ENCODE measurements around the gene ATAD3A.

The ATAD3A gene

DNA sequence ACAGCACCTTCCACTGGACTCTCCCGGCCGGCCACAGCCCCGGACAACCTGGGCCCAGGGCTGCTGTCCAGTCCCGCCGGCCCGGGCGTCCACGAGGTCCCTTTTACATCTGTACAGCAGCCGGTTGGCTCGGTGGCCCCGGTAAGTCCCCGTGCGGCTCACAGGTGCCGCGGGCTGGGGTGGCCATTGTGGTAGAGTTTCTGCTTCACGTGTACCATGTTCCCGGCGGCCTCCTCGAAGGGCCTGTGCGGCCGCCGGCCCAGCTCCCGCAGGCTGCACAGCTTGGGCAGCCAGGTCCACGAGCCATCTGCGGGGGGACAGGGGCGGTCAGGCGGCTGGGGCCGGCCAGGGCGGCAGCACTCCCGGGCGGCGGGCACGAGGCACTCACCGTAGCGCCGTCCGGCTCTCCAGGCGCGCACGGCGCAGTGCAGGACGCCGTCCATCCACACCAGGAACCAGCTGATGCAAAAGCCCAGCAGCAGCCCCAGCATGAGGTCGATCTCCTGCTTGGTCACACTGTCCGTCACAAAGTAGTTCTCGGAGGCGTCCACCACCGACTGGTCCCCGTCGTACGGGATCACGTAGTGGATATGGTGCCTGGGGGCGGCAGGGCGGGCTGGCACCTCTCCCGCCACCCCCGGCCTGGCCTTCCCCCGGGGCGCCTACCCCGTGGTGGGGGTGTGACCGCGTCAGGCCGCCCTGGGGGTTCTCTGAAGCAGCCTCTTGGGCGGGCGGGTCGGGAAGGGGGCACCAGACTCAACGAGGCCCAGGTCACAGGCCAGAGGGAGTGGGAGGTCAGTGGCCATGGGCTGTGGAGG lies 23.4 kb downstream of the ATAD3A start:
- Histone ChIP-seq H3K9me3 (ENCODE audit: control insufficient read depth, insufficient read depth, low read depth, low read length) (no peaks in the 10 kb centered on the region), H3K9ac (ENCODE audit: low read length) (no peak overlapping the region), H3K27me3 (ENCODE audit: control insufficient read depth, insufficient read depth, low read length) (no peaks in the 10 kb centered on the region), H3K36me3 (ENCODE audit: control insufficient read depth, insufficient read depth, low read length) (peaks cover 16% of the 10 kb centered on the region), H3K27ac (ENCODE audit: low read depth, low read length) (no peak overlapping the region), H3K4me3 (ENCODE audit: low read depth, low read length) (no peak overlapping the region), H3K4me1 (ENCODE audit: control insufficient read depth, insufficient read depth, low read length) (no peaks in the 10 kb centered on the region)

DNA sequence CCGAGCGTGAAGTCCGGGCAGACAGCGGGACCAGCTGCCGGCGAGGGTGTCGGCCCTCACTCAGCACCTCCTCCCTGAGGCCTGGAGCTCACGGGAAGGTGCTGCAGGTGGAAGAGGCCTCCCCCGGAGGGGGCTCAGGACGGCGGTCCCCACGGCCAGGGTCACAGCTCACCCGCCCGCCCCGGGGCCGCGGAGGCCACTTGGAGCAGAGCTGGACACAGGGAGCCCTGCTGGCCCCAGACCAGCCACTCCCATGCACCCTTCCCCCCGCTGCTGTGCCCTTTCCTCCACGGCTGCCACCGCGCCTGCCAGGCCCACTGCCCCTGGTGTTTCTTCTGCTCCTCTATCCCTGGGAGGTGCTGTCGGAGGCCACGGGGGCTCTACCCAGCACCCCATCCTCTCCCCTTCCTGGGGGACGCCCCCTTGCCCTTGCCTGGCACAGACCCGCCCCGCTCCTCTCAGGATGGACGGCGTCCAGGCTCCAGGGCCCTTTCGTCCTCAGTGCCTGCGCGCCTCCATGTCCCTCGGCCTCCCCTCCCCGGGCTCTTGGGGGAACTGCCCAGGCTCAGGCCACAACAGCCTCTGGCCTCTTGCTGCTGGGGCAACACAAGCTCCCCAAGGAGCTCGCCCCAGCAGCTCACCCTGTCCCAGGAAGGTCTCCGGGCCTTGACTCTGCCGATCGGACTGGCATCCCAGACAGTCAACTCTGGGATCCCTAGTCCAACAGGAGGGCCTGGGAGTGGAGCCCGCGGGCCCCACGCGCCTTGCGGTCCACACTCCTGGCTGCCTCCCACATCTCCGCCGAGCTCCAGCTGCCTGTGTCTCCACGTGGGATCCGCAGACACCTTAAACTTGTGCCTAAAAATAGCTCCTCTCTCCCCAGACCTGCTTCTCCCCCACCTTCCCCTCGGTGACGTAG lies 24.3 kb downstream of the ATAD3A start:
- H3K4me3 ChIP-seq (ENCODE audit: low read depth, low read length) = no peak overlapping the region
- no peak overlapping the region for H3K27ac ChIP-seq (ENCODE audit: low read depth, low read length)
- H3K9me3 ChIP-seq (ENCODE audit: control insufficient read depth, insufficient read depth, low read depth, low read length) = no peaks in the 10 kb centered on the region
- H3K9ac ChIP-seq (ENCODE audit: low read length) = no peak overlapping the region
- H3K27me3 ChIP-seq (ENCODE audit: control insufficient read depth, insufficient read depth, low read length) = no peaks in the 10 kb centered on the region
- peaks cover 4% of the 10 kb centered on the region; the same call in 1 of the 2 replicates for H3K4me1 ChIP-seq (ENCODE audit: control insufficient read depth, insufficient read depth, low read length)
- peaks cover 16% of the 10 kb centered on the region for H3K36me3 ChIP-seq (ENCODE audit: control insufficient read depth, insufficient read depth, low read length)

DNA sequence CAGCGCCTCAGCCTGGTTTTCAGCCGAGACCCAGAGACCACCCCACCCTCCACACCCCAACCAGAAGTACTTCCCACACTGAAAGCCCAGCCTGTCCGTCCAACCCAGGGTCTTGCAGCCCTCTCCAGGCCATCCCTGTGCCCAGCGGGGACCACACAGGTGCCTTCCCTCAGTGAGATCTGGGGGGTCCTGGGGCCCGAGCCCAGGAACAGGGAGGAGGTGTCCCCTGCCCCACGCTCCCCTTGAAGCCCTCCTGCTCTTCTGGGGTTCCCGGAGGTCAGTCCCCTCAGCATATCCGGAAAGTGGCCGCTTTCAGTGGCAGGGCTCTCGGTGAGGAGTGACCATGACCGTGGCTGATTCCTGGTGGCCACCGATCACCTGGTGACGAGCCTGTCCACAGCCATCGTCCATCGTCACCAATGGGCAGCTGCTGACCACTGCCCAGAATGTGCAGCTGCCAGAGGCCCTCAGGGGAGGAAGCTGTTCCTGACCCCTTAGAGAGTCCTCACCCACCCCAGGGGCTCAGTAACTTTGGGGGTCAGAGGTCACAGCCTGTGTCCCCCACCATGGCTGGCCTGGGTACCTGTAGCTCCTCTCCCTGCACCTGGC lies 25.1 kb downstream of the ATAD3A start:
- Histone ChIP-seq H3K27ac (ENCODE audit: low read depth, low read length) (no peak overlapping the region), H3K9me3 (ENCODE audit: control insufficient read depth, insufficient read depth, low read depth, low read length) (no peaks in the 10 kb centered on the region), H3K27me3 (ENCODE audit: control insufficient read depth, insufficient read depth, low read length) (no peaks in the 10 kb centered on the region), H3K36me3 (ENCODE audit: control insufficient read depth, insufficient read depth, low read length) (peaks cover 24% of the 10 kb centered on the region), H3K4me1 (ENCODE audit: control insufficient read depth, insufficient read depth, low read length) (peaks cover 4% of the 10 kb centered on the region; the same call in 1 of the 2 replicates), H3K4me3 (ENCODE audit: low read depth, low read length) (no peak overlapping the region), H3K9ac (ENCODE audit: low read length) (no peak overlapping the region)

DNA sequence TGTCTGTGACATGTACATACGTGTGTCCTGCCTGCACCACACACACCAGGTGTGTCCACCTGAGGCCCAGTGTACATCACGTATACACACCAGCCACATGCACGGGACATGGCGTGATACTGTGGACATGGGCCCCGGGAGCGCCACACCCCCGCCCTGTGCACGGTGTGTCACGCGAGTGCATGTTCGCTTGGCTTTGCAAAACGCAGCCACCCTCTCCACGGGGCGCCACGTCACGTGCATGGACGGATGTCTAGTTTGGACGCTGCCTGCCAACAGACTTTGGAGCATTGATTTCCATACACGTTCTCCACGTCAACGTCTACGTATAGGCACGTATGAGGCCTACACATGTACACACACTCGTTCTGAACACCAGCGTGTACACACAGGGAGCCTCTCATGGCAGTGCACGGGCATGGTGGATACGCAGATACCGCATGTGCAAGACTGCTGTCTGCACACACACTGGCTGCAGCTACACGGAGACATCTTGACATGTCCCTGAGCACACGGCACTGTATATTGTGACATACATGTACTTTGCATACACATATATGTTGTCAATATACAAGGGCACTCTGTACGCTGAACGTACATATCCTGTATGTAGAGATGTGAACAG lies 25.8 kb downstream of the ATAD3A start:
- no peaks in the 10 kb centered on the region for H3K27me3 ChIP-seq (ENCODE audit: control insufficient read depth, insufficient read depth, low read length)
- no peak overlapping the region for H3K27ac ChIP-seq (ENCODE audit: low read depth, low read length)
- H3K4me3 ChIP-seq (ENCODE audit: low read depth, low read length) = no peak overlapping the region
- H3K9ac ChIP-seq (ENCODE audit: low read length) = no peak overlapping the region
- H3K36me3 ChIP-seq (ENCODE audit: control insufficient read depth, insufficient read depth, low read length) = peaks cover 27% of the 10 kb centered on the region
- H3K4me1 ChIP-seq (ENCODE audit: control insufficient read depth, insufficient read depth, low read length) = peaks cover 4% of the 10 kb centered on the region; the same call in 1 of the 2 replicates
- no peaks in the 10 kb centered on the region for H3K9me3 ChIP-seq (ENCODE audit: control insufficient read depth, insufficient read depth, low read depth, low read length)

DNA sequence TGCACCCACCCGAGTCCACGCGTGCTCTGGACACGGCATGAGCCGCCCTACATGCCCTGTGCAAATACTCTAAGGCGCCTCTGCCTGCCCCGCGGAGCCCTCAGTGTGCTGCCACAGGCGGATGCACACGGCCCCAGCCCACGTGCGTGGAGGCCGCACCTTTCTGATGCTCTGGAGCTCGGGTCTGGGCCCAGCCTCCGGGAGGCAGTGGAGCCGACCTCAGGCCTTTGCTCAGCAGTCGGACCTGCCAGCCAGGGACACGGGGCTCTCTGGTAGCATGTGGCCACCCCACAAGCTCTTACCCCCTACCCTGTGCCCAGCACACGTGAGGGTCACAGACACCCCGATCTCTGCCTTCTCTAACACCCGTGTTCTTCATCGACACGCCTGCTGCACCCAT lies 26.4 kb downstream of the ATAD3A start:
- H3K27ac ChIP-seq (ENCODE audit: low read depth, low read length) = no peak overlapping the region
- H3K4me3 ChIP-seq (ENCODE audit: low read depth, low read length) = no peak overlapping the region
- peaks cover 33% of the 10 kb centered on the region for H3K36me3 ChIP-seq (ENCODE audit: control insufficient read depth, insufficient read depth, low read length)
- no peaks in the 10 kb centered on the region for H3K9me3 ChIP-seq (ENCODE audit: control insufficient read depth, insufficient read depth, low read depth, low read length)
- no peaks in the 10 kb centered on the region for H3K27me3 ChIP-seq (ENCODE audit: control insufficient read depth, insufficient read depth, low read length)
- H3K4me1 ChIP-seq (ENCODE audit: control insufficient read depth, insufficient read depth, low read length) = peaks cover 4% of the 10 kb centered on the region; the same call in 1 of the 2 replicates
- H3K9ac ChIP-seq (ENCODE audit: low read length) = no peak overlapping the region

DNA sequence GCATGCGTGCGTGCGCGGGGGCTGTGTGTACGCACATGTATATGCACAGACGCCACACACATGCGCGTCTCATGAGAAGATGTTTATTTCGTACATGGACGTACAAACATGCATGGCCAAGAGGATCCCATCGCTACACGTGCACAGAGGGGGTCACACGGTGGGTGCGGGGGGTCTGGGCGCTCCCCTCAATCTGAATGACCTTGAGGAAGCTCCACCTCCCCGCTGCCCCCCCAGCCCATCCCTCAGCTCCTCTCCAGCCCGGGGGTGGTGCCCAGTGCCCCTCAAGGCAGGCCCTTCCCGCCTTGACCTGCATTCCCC lies 27.0 kb downstream of the ATAD3A start:
- Histone ChIP-seq H3K4me1 (ENCODE audit: control insufficient read depth, insufficient read depth, low read length) (peaks cover 4% of the 10 kb centered on the region; the same call in 1 of the 2 replicates), H3K27ac (ENCODE audit: low read depth, low read length) (no peak overlapping the region), H3K4me3 (ENCODE audit: low read depth, low read length) (peak overlapping the region; percentile 80), H3K9ac (ENCODE audit: low read length) (no peak overlapping the region), H3K36me3 (ENCODE audit: control insufficient read depth, insufficient read depth, low read length) (peaks cover 37% of the 10 kb centered on the region), H3K9me3 (ENCODE audit: control insufficient read depth, insufficient read depth, low read depth, low read length) (no peaks in the 10 kb centered on the region), H3K27me3 (ENCODE audit: control insufficient read depth, insufficient read depth, low read length) (no peaks in the 10 kb centered on the region)

DNA sequence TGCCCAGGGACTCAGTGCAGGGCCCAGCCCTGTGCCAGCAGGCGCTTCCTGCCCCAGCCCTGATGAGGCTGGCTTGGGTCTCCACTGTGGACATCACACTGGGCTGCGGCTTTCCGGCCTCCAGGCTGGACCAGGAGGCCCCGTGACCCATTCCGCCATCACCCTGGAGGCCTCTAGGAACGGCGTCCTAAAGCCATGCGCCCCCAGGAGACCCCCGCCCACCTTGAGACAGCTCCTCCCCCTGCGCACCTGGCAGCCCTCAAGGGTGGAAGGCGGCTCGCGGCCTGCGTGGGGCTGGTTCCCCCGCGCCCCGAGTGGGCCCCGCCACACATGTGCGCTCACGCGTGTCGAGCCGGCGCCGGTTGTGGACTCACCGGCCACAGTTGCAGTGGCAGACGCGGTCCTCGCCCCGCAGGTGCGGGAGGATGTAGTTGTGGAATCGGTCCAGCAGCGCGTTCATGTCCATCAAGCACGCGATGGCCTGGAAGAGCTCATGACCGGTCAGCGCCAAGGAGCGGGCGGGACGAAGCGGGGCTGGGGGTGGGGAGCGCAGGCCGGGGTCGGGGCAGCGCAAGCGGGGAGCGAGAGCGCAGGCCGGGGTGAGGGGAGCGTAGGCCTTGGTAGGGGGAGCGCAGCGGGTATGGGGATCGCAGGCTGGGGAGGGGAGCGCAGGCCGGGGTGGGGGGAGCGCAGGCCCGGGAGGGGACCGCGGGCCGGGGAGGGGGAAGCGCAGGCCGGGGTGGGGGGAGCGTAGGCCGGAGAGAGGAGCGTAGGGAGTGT lies 27.5 kb downstream of the ATAD3A start:
- peaks cover 39% of the 10 kb centered on the region for H3K36me3 ChIP-seq (ENCODE audit: control insufficient read depth, insufficient read depth, low read length)
- peak overlapping the region; percentile 64 for H3K9ac ChIP-seq (ENCODE audit: low read length)
- no peaks in the 10 kb centered on the region for H3K27me3 ChIP-seq (ENCODE audit: control insufficient read depth, insufficient read depth, low read length)
- peak overlapping the region; percentile 80 for H3K4me3 ChIP-seq (ENCODE audit: low read depth, low read length)
- peaks cover 4% of the 10 kb centered on the region; the same call in 1 of the 2 replicates for H3K4me1 ChIP-seq (ENCODE audit: control insufficient read depth, insufficient read depth, low read length)
- H3K9me3 ChIP-seq (ENCODE audit: control insufficient read depth, insufficient read depth, low read depth, low read length) = no peaks in the 10 kb centered on the region
- no peak overlapping the region for H3K27ac ChIP-seq (ENCODE audit: low read depth, low read length)

DNA sequence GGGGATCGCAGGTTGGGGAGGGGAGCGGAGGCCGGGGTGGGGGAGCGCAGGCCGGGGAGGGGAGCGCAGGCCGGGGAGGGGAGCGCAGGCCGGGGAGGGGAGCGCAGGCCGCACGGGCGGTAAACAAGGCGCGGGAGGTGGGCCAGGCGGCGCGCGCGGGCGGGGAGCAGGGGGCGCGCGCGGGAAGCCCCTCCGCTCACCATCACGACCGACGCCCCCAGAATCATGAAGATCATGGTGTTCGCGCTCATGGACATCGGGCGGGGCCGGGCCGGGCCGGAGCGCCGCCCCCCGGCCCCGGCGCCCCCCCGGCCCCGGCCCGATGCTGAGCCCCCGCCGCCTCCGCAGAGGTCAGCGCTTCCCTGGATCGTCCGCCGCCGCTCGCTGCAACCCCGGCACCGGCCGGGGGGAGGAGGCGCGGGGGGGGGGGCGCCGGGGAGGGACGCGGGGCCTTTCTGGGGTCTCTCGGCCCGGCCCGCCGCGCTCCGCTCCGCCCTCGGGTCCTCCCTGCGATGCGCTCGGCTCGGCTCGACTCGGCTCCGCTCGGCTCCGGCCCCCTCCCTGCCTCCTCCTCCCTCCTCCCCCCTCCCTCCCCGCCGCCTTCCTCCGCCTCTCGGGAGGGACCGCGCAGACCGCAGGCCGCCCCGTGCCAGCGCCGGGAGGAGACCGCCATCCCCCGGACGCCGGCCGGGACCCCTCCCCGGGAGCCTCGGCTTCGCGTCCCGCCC lies 28.3 kb downstream of the ATAD3A start, which contains the start of gene TMEM240:
Gene TMEM240, minus strand, starts transcription at position 535 of the 728 bp plus-strand sequence. Its CDS starts 278 bp downstream, at position 257.
- Histone ChIP-seq H3K9me3 (ENCODE audit: control insufficient read depth, insufficient read depth, low read depth, low read length) (no peaks in the 10 kb centered on the region), H3K4me3 (ENCODE audit: low read depth, low read length) (peak within 1 kb of the TSS; percentile 80), H3K36me3 (ENCODE audit: control insufficient read depth, insufficient read depth, low read length) (peaks cover 46% of the 10 kb centered on the region), H3K4me1 (ENCODE audit: control insufficient read depth, insufficient read depth, low read length) (peaks cover 4% of the 10 kb centered on the region; the same call in 1 of the 2 replicates), H3K27ac (ENCODE audit: low read depth, low read length) (peak within 1 kb of the TSS; percentile 29; the same call in 1 of the 2 replicates), H3K9ac (ENCODE audit: low read length) (peak within 1 kb of the TSS; percentile 64), H3K27me3 (ENCODE audit: control insufficient read depth, insufficient read depth, low read length) (no peaks in the 10 kb centered on the region)

DNA sequence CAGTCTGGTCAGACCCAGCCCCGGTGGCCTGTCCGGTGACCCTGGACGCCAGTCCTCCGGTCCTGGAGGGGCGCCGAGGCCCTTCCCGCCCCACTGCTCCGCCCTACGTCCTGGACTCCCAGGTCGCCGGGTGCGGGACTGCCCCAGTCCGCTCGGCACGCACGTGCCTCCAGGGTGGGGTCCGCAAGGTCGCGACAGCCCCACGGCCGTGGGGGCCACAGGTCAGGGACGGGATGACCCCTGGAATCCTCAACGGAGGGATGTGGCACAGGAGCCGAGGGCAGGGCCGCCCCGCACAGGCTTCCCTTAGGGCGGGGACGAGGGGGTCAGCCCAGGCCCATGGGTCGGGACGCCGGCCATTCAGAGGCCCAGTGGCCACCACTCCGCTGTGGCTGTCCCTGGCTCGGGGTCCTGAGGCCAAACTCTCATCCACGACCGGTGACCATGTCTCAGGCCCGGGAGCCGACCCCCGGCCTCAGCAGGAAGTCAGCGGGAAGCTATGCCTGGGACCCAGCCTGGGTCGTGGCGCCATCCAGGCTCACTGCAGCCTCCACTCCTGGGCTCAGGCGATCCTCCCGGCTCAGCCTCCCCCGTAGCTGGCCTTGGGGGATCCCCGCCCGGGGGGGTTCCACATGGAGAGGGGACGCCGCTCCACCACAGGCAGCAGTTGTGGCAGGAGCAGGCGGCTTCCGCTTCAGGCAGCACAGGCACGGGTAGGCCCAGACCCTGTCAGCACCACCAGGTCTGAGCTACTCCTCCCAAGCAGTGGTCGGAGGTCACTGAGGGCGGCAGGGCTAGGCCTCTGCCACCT lies 29.1 kb downstream of the ATAD3A start:
- Histone ChIP-seq H3K27me3 (ENCODE audit: control insufficient read depth, insufficient read depth, low read length) (no peaks in the 10 kb centered on the region), H3K9me3 (ENCODE audit: control insufficient read depth, insufficient read depth, low read depth, low read length) (no peaks in the 10 kb centered on the region), H3K4me1 (ENCODE audit: control insufficient read depth, insufficient read depth, low read length) (peaks cover 4% of the 10 kb centered on the region; the same call in 1 of the 2 replicates), H3K4me3 (ENCODE audit: low read depth, low read length) (peak overlapping the region; percentile 80), H3K27ac (ENCODE audit: low read depth, low read length) (peak overlapping the region; percentile 29; the same call in 1 of the 2 replicates), H3K9ac (ENCODE audit: low read length) (peak overlapping the region; percentile 63), H3K36me3 (ENCODE audit: control insufficient read depth, insufficient read depth, low read length) (peaks cover 48% of the 10 kb centered on the region)
